OCI-LY1 (cell line): ENCODE data around the gene HPCAL1.

Source experiments
- H2AFZ ChIP-seq: fragments of 200-600 bp; sonication (generic), shearing (Covaris generic); 2 replicates; pipeline ENCODE4 v1.6.0; 2014; ENCODE audit warnings: antibody characterized with exemption, mild to moderate bottlenecking, low read length
- H3F3A ChIP-seq: fragments of 200-600 bp; sonication (generic), shearing (Covaris generic); 2 replicates; pipeline ENCODE4 v1.6.0; 2014; ENCODE audit warnings: mild to moderate bottlenecking, antibody characterized with exemption, low read length, moderate library complexity; ENCODE audit not compliant: insufficient read depth
- H3K27ac ChIP-seq: fragments of 200-600 bp; sonication (generic); 2 replicates; pipeline ENCODE4 v1.5.1; 2014; ENCODE audit warnings: low read length, mixed run types, mild to moderate bottlenecking, low read depth; ENCODE audit not compliant: poor library complexity, severe bottlenecking
- H3K27me3 ChIP-seq: fragments of 200-600 bp; sonication (generic); 2 replicates; pipeline ENCODE4 v1.6.0; 2014; ENCODE audit warnings: antibody characterized with exemption, mild to moderate bottlenecking, low read length, moderate library complexity; ENCODE audit not compliant: insufficient read depth
- H3K36me3 ChIP-seq: fragments of 200-600 bp; sonication (generic); 2 replicates; pipeline ENCODE4 v1.6.1; 2014; ENCODE audit warnings: mild to moderate bottlenecking, antibody characterized with exemption, low read length, moderate library complexity, mixed read lengths; ENCODE audit not compliant: insufficient read depth
- H3K4me1 ChIP-seq: fragments of 200-600 bp; sonication (generic); 2 replicates; pipeline ENCODE4 v1.5.1; 2014; ENCODE audit warnings: mild to moderate bottlenecking, low read length, moderate library complexity; ENCODE audit not compliant: insufficient read depth, severe bottlenecking
- H3K4me2 ChIP-seq: fragments of 200-600 bp; sonication (generic), shearing (Covaris generic); 2 replicates; pipeline ENCODE4 v1.6.1; 2014; ENCODE audit warnings: low read length
- H3K4me3 ChIP-seq: fragments of 200-600 bp; sonication (generic); 2 replicates; pipeline ENCODE4 v1.5.1; 2014; ENCODE audit warnings: low read length, low read depth, mild to moderate bottlenecking, mixed read lengths; ENCODE audit not compliant: poor library complexity, severe bottlenecking
- H3K79me2 ChIP-seq: fragments of 200-600 bp; shearing (Covaris generic); 2 replicates; pipeline ENCODE4 v1.6.1; 2016; ENCODE audit warnings: mixed run types, low read length, mixed read lengths; ENCODE audit not compliant: insufficient read depth
- H3K9ac ChIP-seq: fragments of 200-600 bp; sonication (generic), shearing (Covaris generic); 2 replicates; pipeline ENCODE4 v1.6.1; 2014; ENCODE audit warnings: mild to moderate bottlenecking, low read length, mixed read lengths
- H3K9me2 ChIP-seq: fragments of 200-600 bp; sonication (generic), shearing (Covaris generic); 2 replicates; pipeline ENCODE4 v1.6.1; 2014; ENCODE audit warnings: low read depth, mild to moderate bottlenecking, low read length, mixed read lengths
- H3K9me3 ChIP-seq: fragments of 200-600 bp; shearing (Covaris generic); 2 replicates; pipeline ENCODE4 v1.6.1; 2014; ENCODE audit warnings: low read length, mixed read lengths
- H4K20me1 ChIP-seq: fragments of 200-600 bp; sonication (generic), shearing (Covaris generic); 2 replicates; pipeline ENCODE4 v1.6.0; 2016; ENCODE audit warnings: mild to moderate bottlenecking, low read length; ENCODE audit not compliant: insufficient read depth
- EZH2 ChIP-seq: fragments of 200-600 bp; sonication (generic), shearing (Covaris generic); IDR thresholded peaks from 2 replicates; pipeline ENCODE4 v1.8.0; 2017; ENCODE audit warnings: borderline replicate concordance, mixed run types, mild to moderate bottlenecking, antibody characterized with exemption, low read length, moderate library complexity, mixed read lengths
- TF ChIP-seq, protein P1 (sequence below): fragments of 200-600 bp; sonication (generic), shearing (Covaris generic); IDR thresholded peaks from 2 replicates; pipeline ENCODE4 v1.5.1; 2017; ENCODE audit warnings: mild to moderate bottlenecking, antibody characterized with exemption, low read length, moderate library complexity, mixed read lengths

HPCAL1 gene

DNA sequence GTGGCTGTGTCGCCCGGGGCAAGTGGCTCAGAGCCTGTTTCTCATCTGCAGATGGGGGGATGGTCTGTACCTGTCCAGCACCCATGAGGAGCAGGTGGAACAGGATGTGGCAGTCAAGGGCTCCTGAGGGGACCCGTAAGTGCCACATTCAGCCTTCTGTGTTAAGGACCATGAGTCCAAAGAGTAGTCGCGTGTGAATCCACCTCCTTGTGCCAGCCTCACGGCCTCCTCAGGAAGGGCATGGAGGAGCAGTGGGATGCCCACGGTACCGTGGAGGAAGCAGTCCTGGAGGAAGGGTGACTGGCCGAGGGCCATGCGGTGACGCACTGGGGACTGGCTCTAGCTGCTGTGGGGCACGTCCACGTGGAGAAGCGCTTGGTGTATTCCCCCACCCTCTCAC is 84.3 kb downstream of the HPCAL1 start:
- H2AFZ ChIP-seq: no peak overlapping the region
- H3K4me1 ChIP-seq: peaks cover 12% of the 10 kb centered on the region
- no peaks in the 10 kb centered on the region for H3K9me2 ChIP-seq
- peaks cover 8% of the 10 kb centered on the region; the same call in 1 of the 2 replicates for H3K27me3 ChIP-seq
- no peaks in the 10 kb centered on the region for H3K36me3 ChIP-seq
- no peaks in the 10 kb centered on the region for H4K20me1 ChIP-seq
- H3K79me2 ChIP-seq: no peaks in the 10 kb centered on the region
- H3K9me3 ChIP-seq: no peaks in the 10 kb centered on the region
- H3K9ac ChIP-seq: no peak overlapping the region
- TF ChIP-seq, protein P1, sequence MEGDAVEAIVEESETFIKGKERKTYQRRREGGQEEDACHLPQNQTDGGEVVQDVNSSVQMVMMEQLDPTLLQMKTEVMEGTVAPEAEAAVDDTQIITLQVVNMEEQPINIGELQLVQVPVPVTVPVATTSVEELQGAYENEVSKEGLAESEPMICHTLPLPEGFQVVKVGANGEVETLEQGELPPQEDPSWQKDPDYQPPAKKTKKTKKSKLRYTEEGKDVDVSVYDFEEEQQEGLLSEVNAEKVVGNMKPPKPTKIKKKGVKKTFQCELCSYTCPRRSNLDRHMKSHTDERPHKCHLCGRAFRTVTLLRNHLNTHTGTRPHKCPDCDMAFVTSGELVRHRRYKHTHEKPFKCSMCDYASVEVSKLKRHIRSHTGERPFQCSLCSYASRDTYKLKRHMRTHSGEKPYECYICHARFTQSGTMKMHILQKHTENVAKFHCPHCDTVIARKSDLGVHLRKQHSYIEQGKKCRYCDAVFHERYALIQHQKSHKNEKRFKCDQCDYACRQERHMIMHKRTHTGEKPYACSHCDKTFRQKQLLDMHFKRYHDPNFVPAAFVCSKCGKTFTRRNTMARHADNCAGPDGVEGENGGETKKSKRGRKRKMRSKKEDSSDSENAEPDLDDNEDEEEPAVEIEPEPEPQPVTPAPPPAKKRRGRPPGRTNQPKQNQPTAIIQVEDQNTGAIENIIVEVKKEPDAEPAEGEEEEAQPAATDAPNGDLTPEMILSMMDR: no peak
- no peak for TF ChIP-seq EZH2
- no peaks in the 10 kb centered on the region for H3F3A ChIP-seq
- H3K4me3 ChIP-seq: no peak overlapping the region
- no peak overlapping the region for H3K4me2 ChIP-seq
- no peak overlapping the region for H3K27ac ChIP-seq

DNA sequence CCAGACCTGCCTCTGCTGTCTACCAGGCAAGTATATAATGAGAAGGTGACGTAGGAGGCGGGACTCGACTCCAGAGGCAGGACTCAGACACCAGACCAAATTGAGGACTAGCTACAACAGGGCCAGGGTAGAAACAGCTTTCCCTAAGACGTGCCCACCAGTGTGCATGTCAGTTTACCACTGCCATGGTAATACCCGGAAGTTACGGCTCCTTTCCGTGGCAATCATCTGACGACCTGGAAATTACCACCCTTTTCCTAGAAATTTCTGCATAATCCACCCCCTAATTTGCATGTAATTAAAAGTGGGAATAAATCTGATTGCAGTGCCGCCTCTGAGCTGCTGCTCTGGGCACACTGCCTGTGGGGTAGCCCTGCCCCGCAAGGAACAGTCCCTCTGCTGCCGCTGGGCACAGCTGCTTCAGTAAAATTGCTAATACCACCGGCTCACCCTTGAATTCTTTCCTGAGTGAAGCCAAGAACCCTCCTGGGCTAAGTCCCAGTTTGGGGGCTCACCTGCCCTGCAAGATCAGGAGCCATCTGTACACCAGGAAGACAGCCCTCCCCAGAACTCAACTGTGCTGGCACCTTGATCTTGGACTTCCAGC is 86.4 kb downstream of the HPCAL1 start:
- H3F3A ChIP-seq: no peaks in the 10 kb centered on the region
- no peak overlapping the region for H3K4me2 ChIP-seq
- no peak overlapping the region for H3K27ac ChIP-seq
- no peak overlapping the region for H3K4me3 ChIP-seq
- H3K9ac ChIP-seq: no peak overlapping the region
- TF ChIP-seq, protein P1: no peak
- no peak for TF ChIP-seq EZH2
- H3K27me3 ChIP-seq: peaks cover 7% of the 10 kb centered on the region; the same call in 1 of the 2 replicates
- H3K36me3 ChIP-seq: no peaks in the 10 kb centered on the region
- H3K79me2 ChIP-seq: no peaks in the 10 kb centered on the region
- no peaks in the 10 kb centered on the region for H3K9me3 ChIP-seq
- no peaks in the 10 kb centered on the region for H3K9me2 ChIP-seq
- H4K20me1 ChIP-seq: no peaks in the 10 kb centered on the region
- no peaks in the 10 kb centered on the region for H3K4me1 ChIP-seq
- no peak overlapping the region for H2AFZ ChIP-seq

DNA sequence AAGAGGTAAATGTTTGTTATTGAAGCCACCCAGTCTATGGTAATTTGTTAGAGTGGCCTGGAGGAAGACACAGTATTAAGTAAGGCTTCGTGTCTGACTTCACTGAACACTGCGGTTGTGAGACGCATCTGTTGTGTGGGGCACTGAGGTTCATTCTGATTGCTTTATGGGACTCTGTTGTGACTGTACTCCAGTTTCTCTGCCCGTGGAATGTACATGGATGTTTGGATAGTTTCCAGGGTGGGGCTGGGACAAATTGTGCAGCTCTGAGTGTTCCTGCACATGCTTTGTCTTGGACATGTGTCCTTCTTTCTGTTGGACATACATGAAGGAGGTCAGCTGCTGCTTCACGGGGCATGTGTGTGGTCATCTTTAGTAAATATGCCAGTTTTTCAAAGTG is 86.9 kb downstream of the HPCAL1 start:
- H4K20me1 ChIP-seq: no peaks in the 10 kb centered on the region
- TF ChIP-seq, protein P1: no peak
- TF ChIP-seq EZH2: no peak
- H3K9ac ChIP-seq: no peak overlapping the region
- no peaks in the 10 kb centered on the region for H3F3A ChIP-seq
- no peak overlapping the region for H2AFZ ChIP-seq
- H3K4me2 ChIP-seq: no peak overlapping the region
- H3K79me2 ChIP-seq: no peaks in the 10 kb centered on the region
- H3K4me3 ChIP-seq: no peak overlapping the region
- no peak overlapping the region for H3K27ac ChIP-seq
- H3K4me1 ChIP-seq: no peaks in the 10 kb centered on the region
- no peaks in the 10 kb centered on the region for H3K9me3 ChIP-seq
- H3K9me2 ChIP-seq: no peaks in the 10 kb centered on the region
- H3K36me3 ChIP-seq: no peaks in the 10 kb centered on the region
- H3K27me3 ChIP-seq: peaks cover 7% of the 10 kb centered on the region; the same call in 1 of the 2 replicates
